Measurements from ENCODE around the gene NFYC. TPM values are rescaled to one million over a fixed set of nuclear protein-coding genes. Genes with fewer than 3 reads are reported as not detected.

The NFYC gene
- total RNA-seq, 1 donor = 79.4 TPM

DNA sequence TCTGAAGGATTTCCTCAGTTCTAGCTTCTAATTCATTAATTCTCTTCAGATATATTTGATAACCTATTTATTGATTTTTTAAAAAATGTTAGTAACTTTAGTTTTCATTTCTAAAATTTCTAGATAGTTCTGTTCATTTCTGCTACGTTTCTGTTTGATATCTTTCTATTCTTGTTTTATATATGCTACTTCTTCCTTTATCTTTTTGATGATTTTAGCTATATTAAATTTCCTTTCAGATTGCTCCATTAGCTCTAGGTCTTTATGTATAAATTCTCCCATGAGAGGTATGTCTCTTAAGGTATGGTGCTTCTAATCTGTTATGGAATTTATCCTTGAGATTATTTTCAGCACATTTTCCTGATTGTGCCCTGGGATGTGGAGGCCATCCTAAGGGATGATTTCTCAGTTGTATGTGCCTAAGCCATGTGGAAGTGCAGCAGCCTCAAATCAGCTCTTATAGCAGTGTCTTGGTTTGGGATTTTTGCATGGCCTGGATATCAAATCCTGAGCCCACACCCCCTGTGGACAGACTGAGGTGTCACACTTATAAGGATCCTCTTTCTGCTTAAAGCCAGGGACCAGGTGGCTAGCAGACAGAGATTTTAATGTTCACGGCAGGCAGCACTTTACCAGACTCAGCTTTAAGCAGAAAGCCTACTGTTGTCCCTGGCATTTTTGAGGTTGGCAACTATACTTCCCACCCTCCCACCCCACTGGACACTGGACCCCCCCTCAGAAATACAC, 85.9 kb downstream of the NFYC start:
- no peak for DNase-seq (ENCODE audit: low read depth in 2 of 3, low spot score in 2 of 3)

DNA sequence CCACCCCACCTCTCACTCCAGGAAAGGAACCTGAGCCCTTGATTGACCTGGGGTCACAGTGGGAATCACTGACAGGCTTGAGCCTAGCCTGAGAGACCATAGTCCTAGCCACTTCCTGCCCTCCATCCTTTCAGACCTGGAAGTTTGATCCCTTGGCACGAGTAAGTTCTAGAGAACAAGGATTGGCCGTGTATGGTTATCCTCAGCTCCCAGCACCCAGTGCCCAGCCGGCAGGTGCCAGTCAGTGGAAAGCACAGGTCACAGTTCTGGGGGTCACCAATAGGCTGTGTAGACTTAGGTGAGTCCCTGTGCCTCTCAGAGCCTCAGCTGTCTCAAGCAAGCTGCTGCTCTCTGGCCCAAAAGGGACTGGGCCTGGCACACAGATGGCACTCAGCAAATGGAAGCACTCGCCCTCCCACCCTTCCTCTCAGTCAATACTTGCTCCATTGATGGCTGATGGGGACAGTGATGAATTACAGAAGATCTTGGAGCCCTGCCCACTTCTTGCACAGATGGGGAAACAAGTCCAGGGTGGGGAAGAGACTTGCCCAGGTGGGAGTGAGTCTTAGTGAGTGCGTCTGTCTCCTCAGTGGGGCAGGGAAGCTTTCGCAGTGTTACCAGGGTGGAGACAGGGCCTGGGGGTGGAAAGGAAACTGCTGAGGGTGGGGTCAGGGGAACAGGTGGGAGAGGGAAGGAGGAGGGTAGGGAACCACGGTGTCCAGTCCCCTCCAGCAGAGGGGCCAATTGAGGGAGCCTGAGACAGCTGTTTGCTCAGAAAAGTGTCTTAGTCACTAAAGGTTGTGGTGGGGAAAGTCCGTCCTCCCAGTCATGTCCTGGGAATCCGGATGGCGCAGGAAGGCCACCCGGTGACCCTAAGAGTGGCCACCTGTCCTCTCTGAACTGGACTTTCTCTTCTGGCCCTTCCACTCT, 89.4 kb downstream of the NFYC start:
- no peak for DNase-seq (ENCODE audit: low read depth in 2 of 3, low spot score in 2 of 3)

DNA sequence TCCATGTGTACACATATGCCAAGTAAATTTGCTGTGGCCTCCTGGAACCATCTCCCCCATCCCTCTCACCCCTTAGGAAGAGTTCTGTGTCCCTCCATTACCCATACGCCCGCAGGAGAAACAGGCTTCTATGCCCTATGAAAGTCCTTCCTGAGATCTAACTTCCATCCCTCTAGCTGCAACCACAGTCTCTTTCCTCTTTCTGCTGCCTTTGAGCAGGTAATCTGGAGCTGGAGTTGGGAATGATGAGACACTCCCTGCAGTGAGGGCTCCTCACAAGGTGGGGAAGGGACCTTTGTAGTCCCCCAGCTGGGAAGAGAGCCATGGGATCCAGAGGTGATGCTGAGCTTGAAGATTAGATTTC, 90.1 kb downstream of the NFYC start:
- no peak for DNase-seq (ENCODE audit: low read depth in 2 of 3, low spot score in 2 of 3)

DNA sequence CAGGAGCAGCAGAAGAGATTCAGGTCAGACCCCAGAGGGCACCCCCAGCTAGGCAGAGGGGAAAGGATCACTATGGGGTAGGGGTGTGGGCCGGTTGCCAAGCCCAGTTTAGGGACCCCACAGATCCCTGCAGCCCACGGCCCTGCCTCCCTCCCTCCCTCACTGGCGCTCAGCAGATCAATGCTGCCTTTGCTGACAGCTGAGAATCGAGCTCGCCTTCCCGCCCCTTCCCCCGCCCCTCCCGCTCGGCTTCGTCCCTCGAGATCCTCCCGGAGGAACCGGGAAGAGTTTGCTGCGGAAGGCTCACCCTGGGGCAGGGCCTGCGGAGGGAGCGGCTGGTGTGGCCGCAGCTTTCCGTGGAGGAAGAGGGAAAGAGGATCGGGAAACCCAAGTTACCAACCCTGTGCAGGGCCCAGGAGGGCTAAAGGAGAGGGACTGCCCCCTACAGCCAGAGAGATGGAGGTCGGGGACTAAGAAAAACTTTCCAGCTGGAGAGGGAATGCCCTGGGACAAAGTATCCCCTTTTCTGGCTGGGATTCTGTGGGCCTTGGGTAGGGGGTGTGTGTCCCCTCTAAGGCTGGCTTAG, 91.0 kb downstream of the NFYC start:
- no peak for DNase-seq (ENCODE audit: low read depth in 2 of 3, low spot score in 2 of 3)

DNA sequence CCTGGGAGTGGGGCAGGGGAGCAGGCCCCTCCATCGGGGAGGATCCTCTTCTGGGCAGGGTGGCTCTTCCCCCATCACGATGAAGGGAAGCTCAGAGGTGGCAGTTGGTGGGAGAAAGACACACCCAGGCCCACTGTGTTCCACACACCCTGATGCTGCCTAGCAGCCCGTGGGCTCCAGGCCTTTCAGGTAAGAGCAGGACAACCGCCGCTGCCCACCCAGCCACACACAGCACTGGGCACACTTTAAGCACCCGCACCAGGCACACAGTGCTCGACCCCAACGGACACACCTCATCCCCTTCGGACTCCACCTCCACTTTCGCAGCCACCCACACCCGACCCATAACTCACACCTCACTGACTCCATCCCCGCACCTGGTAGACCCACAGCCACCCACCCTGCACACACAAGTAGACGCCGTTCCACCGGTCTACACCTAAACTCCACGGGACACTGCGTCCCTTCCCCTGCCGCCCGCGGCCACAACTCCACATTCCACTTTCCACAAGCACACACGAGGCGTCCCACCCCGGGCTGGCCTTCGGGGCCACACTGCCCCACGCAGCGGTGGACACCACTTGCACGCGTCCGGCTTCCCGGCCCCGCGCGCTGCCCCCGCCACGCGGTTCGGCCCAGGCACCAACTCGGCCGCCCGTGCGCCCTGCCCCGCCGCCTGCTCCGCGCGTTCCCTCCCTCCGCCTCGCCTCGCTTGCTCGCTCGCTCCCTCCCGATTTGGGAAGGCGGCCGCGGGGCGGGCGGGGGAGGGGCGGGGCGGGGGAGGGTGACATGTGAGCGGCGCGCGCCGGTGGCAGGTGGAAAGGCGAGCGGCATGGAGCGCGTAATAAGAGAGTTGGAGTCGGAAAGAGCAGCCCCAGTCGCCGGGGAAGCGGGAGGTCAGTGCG, 91.7 kb downstream of the NFYC start, which contains the start of gene KCNQ4:
Gene KCNQ4 (plus strand): TSS at position 787 of the 905 bp plus-strand sequence. CDS start 307 bp downstream, outside the sequence.
- no peak for DNase-seq (ENCODE audit: low read depth in 2 of 3, low spot score in 2 of 3)

DNA sequence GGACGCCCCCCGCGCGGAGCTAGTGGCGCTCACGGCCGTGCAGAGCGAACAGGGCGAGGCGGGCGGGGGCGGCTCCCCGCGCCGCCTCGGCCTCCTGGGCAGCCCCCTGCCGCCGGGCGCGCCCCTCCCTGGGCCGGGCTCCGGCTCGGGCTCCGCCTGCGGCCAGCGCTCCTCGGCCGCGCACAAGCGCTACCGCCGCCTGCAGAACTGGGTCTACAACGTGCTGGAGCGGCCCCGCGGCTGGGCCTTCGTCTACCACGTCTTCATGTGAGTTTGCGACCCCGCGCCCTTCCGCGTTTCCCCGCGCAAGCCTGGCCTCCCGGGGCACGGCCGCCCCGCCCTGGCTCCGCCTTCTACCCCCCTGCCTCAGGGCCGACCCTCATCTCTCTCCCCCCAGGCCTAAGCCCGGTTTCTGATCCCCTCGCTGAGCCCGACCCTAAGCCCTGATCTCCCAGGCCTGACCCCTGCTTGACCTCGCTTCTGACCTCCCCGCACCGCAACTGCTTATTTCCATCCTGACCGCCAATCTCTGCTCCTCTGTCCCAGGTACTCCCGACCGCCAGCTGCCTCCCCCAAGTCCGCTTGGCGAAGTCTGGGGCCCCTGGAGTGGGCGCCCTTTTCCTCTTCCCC, 92.8 kb downstream of the NFYC start:
- DNase-seq (ENCODE audit: low read depth in 2 of 3, low spot score in 2 of 3) = no peak

DNA sequence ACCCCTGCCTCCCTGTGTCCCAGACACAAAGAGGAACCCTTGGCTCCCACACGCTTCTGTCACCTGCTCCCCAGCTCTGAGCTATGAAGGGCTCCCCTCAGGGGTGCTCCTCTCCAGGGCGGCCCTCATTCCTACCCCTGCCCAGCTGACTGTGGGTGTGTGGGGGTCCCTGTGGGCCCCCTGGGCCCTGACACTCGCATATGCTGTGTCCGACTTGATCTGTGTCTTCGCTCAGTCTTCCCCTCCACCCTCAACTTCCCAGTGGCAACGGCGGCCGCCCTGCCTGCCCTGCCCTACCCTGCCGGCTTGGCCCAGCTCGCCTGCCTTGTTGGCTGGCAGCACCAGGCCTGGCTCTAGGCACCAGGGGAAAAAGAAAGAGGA, 93.3 kb downstream of the NFYC start:
- DNase-seq (ENCODE audit: low read depth in 2 of 3, low spot score in 2 of 3) = no peak

DNA sequence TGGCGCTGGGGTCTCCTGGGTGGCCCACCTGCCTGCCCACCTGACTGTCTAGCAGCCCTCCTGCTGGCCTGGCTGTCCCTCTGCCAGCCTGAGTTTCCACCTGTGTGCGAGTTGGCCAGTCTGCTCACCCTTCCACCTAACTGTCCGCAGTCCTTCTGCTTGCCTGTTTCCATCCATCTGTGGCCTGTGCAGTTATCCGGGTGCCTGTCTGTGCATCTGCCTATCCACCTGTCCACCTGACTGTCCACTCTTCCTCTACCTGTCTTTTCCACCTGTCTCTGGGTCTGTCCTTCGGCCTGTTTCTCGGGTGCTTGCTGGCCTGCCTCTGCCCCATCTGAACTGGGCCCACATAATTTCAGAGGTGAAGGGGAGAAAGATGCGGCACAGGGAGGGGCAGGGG, 93.9 kb downstream of the NFYC start:
- no peak for DNase-seq (ENCODE audit: low read depth in 2 of 3, low spot score in 2 of 3)

DNA sequence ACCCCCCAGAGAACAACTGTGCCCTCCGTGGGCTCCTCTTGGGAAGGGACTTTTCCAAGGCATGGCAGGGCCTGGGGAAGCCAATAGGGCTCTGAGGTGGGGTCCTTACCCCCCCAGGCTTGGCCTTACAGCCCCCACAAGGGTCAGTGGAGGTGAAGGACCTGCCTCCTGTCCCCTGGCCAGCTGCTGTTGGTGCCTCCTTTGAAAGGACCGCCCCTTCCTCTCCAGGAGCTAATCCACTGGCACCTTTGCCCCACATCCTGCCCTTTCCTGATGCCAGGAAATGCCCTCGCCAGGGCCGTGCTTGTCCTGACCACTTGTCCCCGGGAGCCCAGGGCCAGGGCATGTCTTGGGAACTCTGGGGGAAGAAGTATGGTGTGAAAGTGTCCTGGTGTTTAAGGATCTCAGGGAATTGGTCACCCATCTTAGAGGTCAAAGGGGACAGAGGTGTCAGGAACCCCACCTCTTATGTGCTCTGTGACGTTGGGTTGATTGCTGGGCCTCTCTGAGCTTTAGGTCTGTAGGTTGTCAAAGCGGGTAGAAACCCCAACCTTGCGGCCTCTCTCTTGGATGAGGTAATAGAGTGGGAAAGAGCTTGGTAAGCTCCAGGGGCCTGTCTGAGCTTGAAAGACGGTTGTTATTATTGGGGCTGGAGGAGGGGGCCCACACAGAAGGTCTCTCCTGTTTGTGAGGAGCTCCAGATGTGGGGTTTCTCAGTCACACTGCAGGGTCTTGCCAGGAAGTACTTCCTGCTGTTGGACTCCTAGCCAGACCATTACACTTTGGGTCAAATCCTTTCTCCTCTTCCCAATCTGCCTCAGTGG, 94.9 kb downstream of the NFYC start:
- no peak for DNase-seq (ENCODE audit: low read depth in 2 of 3, low spot score in 2 of 3)

DNA sequence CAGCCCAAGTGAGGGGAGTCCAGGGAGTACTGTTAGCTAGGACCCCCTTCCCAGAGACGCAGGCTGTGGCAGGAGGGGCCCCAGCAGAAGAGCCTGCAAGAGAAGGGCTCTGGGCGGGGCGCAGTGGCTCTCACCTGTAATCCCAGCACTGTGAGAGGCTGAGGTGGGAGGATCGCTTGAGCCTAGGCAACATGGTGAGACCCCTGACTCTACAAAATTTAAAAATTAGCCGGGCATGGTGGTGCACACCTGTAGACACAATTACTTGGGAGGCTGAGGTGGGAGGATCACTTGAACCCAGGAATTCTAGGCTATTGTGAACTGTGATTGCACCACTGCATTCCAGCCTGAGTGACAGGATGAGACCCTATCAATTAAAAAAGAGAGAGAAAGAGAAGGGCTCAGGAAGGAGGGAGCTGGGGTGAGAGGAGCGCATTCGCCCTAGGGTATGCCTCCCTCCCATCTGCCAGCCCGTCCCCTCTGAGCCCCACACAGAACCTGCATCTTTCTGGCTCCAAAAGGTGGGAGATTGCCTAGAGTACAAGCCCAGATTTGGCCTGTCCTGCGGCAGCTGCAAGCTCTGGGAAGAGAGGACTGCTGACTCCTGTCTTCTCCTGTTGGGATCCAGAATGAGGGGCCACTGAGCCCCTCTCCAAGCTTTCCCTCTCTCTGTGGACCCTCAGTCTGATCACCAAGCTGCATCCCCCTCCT, 95.6 kb downstream of the NFYC start:
- DNase-seq (ENCODE audit: low read depth in 2 of 3, low spot score in 2 of 3) = no peak

DNA sequence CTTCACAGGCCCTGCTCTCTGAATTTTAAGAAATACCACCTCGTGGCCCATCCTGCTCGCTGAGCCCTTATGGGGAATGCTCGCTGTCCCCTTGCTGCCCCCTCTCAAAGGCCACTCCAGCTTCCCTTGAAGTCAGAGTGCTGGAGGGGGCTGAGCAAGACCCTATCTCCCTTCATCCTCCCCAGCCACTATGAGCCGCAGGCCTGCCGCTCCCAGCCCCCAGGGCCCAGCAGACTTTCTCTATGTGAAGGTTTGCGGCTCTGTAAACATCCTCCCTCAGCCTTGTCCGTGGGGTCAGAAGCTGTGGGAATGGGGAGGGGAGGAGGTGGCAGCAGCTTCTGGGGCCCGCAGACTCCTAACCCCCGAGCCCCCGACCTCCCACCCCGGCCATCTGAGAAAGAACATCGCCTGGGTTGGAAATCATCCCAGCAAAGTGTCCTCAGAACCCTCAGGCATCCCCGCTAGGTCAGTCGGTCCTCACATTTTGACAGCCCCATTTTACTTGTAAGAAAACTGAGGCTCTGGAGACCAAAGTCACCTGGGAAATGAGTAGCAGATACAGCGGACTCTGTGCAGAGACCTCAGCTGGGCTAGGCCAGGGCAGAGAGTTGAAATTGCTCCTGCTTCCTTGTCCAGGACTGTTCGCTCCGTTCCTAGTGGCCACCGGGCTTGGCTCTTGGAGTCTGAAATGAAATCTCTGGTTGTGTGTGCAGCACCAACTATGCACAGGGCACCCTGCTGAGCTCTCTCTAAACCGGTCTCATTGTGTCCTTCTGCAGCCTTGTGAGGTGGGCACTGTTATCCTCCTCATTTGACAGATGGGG, 96.4 kb downstream of the NFYC start:
- no peak for DNase-seq (ENCODE audit: low read depth in 2 of 3, low spot score in 2 of 3)

DNA sequence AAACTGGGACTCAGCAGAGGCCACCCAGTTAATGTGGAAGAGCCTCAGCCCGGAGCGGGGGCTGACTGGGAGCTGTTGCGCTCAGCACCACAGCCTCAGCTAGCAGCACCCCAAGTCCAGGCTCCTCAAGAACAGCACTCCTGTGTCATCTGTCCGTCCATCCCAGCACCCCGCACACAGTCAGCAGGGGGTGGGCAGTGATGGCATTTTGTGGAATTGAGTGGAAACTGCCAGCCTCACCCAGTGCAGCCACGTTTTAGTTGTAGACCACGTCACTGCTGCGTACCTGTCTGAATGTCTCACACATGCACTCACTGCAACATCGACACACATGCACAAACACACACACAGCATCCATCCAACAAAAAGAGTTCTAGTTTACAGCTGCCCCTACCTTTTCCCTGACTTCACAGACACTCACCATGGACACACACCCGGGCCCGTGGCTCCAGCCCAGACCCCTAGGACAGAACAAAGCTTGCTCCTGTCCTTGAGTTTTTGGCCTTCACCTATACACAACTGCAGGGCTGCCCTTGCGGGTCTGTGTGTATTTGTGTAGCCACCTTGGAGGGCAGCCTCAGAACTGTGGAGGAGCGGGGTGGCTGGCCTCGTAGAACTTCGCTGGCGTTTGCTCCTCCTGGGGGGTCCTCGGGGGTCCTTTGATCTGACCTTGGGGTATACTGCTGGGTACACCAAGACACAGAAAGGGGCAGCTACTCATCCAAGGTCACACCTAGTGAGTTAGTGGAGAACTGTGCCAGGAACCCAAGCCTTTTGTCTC, 97.2 kb downstream of the NFYC start:
- no peak for DNase-seq (ENCODE audit: low read depth in 2 of 3, low spot score in 2 of 3)

DNA sequence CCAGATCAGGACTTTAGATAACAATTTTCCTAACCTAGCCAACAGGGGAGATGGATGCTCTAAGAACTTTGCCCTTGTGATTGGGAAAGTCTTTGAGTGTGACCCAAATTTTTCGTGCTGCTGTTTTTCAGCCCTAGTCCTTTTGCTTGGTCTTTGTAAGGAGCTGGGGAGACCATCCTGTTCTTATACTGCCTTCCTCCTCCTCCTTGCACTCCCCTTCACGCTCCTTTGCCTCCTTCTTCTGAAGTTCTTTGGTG, 97.8 kb downstream of the NFYC start:
- no peak for DNase-seq (ENCODE audit: low read depth in 2 of 3, low spot score in 2 of 3)

DNA sequence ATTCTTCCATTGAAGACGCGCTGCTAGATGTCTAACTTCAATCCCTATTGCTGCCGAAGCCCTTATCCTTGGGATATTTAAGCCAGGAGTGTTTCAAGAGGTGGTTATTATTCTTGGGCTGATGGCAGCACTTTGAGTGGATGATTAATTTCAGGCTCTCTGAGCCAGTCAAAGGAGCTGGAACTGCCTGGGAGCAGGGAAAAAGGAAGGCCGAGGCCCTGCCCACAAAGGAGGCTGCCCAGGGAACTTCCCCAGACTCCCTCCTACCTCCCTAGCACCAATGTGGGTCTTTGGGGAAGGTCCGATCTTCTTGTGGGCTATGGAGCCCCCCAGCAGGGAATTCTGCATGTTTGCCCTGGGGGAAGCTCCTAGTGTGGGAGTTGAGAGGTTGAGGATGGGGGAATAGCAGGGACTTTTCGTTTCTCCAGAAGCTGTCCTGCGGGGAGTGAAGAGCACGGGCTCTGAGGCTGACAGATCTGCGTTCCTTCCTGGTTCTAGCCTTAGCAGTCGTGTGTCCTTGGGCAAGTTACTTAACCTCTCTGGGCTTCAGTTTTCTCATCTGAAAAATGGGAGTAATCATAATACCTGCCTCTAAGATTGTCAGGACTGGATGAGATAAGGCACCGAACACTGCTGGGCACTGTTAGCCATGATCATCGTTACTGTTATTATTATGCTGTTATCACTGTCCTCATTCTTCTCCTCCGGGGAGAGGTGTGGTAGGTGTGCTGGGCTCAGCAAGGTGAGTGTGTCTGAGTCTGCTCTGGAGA, 98.3 kb downstream of the NFYC start:
- no peak for DNase-seq (ENCODE audit: low read depth in 2 of 3, low spot score in 2 of 3)

DNA sequence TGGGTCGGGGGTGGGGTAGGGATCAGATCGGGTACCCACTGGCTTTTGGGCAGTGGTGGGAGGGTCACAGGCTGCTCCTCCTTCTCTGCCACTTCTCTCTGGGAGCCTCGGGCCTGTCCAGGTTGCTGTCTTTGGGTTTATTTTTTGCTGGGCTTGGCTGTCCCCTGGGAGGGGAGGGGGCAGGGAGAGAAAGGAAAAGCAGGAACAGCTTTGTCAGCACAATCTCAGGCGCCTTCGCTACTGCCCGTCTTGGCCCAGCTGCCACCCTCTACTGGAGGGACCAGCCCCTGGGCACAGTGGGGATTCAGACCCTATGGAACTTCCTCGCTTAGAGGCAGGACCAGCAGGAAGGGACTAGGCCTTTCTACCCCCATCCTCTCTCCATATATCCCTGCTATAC, 100.5 kb downstream of the NFYC start:
- DNase-seq (ENCODE audit: low read depth in 2 of 3, low spot score in 2 of 3) = no peak

DNA sequence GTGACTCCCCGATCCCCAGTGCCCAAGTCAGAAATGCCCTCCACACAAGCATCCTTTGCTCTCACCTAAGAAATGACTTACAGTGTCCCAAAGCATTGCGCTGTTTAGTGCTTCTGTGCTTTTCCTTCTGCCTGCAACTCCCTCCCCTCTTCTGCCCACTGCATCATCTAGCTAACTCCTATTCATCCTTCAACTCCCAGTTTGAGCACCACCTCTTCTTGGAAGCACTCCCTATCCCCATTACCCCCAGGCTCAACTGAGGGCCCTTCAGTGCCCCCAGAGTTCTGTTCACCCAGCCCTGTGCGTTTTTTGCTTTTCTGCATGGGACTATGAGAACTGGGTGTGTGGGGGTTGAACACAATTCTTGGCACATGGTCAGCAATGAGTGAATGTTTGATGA, 102.1 kb downstream of the NFYC start:
- no peak for DNase-seq (ENCODE audit: low read depth in 2 of 3, low spot score in 2 of 3)

DNA sequence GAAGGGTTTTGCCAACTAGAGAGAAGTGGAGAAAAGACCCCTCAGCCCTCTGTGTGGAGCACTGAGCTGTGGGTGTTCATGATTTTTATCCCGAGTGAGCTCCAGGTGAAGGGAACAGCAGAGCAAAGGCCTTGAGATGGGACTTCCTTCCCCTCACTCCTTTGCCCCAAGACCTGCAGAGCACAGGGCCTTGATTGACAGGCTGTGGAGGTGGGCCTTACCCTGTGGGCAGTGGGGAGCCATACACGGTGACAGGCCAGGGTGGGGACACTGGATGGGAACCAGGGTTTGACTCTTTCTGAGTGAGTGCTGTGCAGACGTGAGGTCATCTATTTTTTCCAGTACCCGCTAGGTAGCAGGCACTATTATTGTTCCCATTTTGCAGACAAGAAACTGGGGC, 102.5 kb downstream of the NFYC start:
- DNase-seq (ENCODE audit: low read depth in 2 of 3, low spot score in 2 of 3) = no peak
